H1 (cell line): ENCODE measurements around the gene FANCI. TPM values are rescaled to one million over a fixed set of nuclear protein-coding genes. Genes with fewer than 3 reads are reported as not detected.

Source experiments
- CTCF ChIA-PET: fragments of 300-600 bp; sonication (Branson Sonifier 250); formaldehyde crosslinking; loops from one replicate; lab custom pipeline; 2021; ENCODE audit not compliant: partially characterized antibody; lab: Charles Lee
- POLR2A ChIA-PET: fragments of 300-600 bp; sonication (Branson Sonifier 250); formaldehyde crosslinking; loops from one replicate; lab custom pipeline; 2021; ENCODE audit warnings: inconsistent platforms; ENCODE audit not compliant: partially characterized antibody; lab: Charles Lee
- DNase-seq, 2 experiments: peaks; one replicate each; pipeline versions ENCODE4 v3.0.0 to v3.0.0-alpha.2; 2010 to 2022; ENCODE audit warnings: low spot score in 2 of 2, low read depth in 1 of 2, mixed read lengths in 1 of 2
- FAIRE-seq: peaks from 2 replicates; lab custom pipeline; 2011; peaks lifted over from hg19 to GRCh38; lab: Jason Lieb, UNC
- H2AFZ ChIP-seq: 2 replicates; pipeline ENCODE4 v1.8.1; 2012; ENCODE audit warnings: low read length, inconsistent platforms
- H2AK5ac ChIP-seq: 2 replicates; pipeline ENCODE4 v1.6.1; 2013; ENCODE audit warnings: low read depth, low read length
- H2BK120ac ChIP-seq: replicated peaks from 2 replicates; pipeline ENCODE3; 2013; ENCODE audit warnings: low read depth, low read length, inconsistent platforms
- H2BK12ac ChIP-seq: 2 replicates; pipeline ENCODE4 v1.6.1; 2013; ENCODE audit warnings: low read depth, low read length
- H2BK15ac ChIP-seq: 2 replicates; pipeline ENCODE4 v1.6.1; 2013; ENCODE audit warnings: low read length
- H2BK20ac ChIP-seq: 2 replicates; pipeline ENCODE4 v1.6.1; 2013; ENCODE audit warnings: low read length
- H2BK5ac ChIP-seq: 2 replicates; pipeline ENCODE4 v1.6.1; 2013; ENCODE audit warnings: low read depth, low read length
- H3K14ac ChIP-seq: 2 replicates; pipeline ENCODE4 v1.6.1; 2013; ENCODE audit warnings: inconsistent platforms; ENCODE audit not compliant: insufficient read length
- H3K18ac ChIP-seq: 2 replicates; pipeline ENCODE4 v1.6.1; 2013; ENCODE audit warnings: low read length; ENCODE audit errors: extremely low read depth
- H3K23ac ChIP-seq: 2 replicates; pipeline ENCODE4 v1.6.1; 2013; ENCODE audit warnings: inconsistent platforms; ENCODE audit not compliant: insufficient read length
- H3K23me2 ChIP-seq: 2 replicates; pipeline ENCODE4 v1.6.1; 2013; ENCODE audit warnings: low read depth, low read length
- H3K27ac ChIP-seq: 2 replicates; pipeline ENCODE4 v1.6.1; 2011; ENCODE audit warnings: low read depth, low read length, inconsistent platforms
- H3K27me3 ChIP-seq, 4 experiments: replicated peaks in 1 of 4; 1 replicate in 1 of 4; 2 replicates in 3 of 4; pipeline versions ENCODE4 v1.6.1 to v1.8.1; 2011 to 2013; ENCODE audit warnings: low read length in 3 of 4, mild to moderate bottlenecking in 3 of 4, inconsistent platforms in 2 of 4, mixed read lengths in 2 of 4, moderate library complexity in 1 of 4; ENCODE audit not compliant: control insufficient read depth in 3 of 4, insufficient read depth in 3 of 4; ENCODE audit errors: extremely low read depth in 1 of 4
- H3K36me3 ChIP-seq, 4 experiments: 2 replicates each; pipeline versions ENCODE4 v1.6.1 to v1.8.1; 2011 to 2013; ENCODE audit warnings: mild to moderate bottlenecking in 4 of 4, low read length in 3 of 4, moderate library complexity in 2 of 4, control low read depth in 1 of 4, inconsistent platforms in 1 of 4; ENCODE audit not compliant: insufficient read depth in 4 of 4, control insufficient read depth in 2 of 4
- H3K4ac ChIP-seq: replicated peaks from 2 replicates; pipeline ENCODE3; 2013; ENCODE audit warnings: low read length, low read depth, mixed read lengths, inconsistent platforms; ENCODE audit not compliant: insufficient read length
- H3K4me1 ChIP-seq, 4 experiments: replicated peaks in 1 of 4; 1 replicate in 1 of 4; 2 replicates in 3 of 4; pipeline versions ENCODE4 v1.6.1 to v1.8.1; 2011 to 2013; ENCODE audit warnings: low read length in 3 of 4, inconsistent platforms in 2 of 4, mixed read lengths in 1 of 4; ENCODE audit not compliant: insufficient read depth in 4 of 4, control insufficient read depth in 3 of 4
- H3K4me2 ChIP-seq, 2 experiments: 2 replicates each; pipeline versions ENCODE4 v1.6.1 to v1.8.1; 2011 to 2013; ENCODE audit warnings: low read depth in 2 of 2, low read length in 2 of 2, control low read depth in 1 of 2, inconsistent platforms in 1 of 2, mild to moderate bottlenecking in 1 of 2; ENCODE audit not compliant: insufficient read depth in 1 of 2
- H3K4me3 ChIP-seq, 4 experiments: fragments of 200-600, 300-600 bp in 1 of 4; sonication (generic), shearing (Covaris generic), sonication (Bioruptor Twin) in 1 of 4; 2 replicates each; pipeline versions ENCODE4 v1.5.1 to v1.8.1; 2011 to 2016; ENCODE audit warnings: low read length in 4 of 4, low read depth in 3 of 4, control low read depth in 2 of 4, inconsistent platforms in 2 of 4, mild to moderate bottlenecking in 2 of 4, mixed read lengths in 1 of 4, moderate library complexity in 1 of 4; ENCODE audit not compliant: insufficient read depth in 2 of 4; ENCODE audit errors: extremely low read depth in 1 of 4
- H3K56ac ChIP-seq: replicated peaks from 2 replicates; pipeline ENCODE3; 2013; ENCODE audit warnings: low read depth, mild to moderate bottlenecking, mixed read lengths, low read length, inconsistent platforms; ENCODE audit not compliant: insufficient read length
- H3K79me1 ChIP-seq: 2 replicates; pipeline ENCODE4 v1.6.1; 2013; ENCODE audit warnings: low read depth, low read length, control low read depth
- H3K79me2 ChIP-seq, 2 experiments: 2 replicates each; pipeline versions ENCODE4 v1.6.1 to v1.8.1; 2012 to 2013; ENCODE audit warnings: low read length in 2 of 2, mild to moderate bottlenecking in 2 of 2, inconsistent platforms in 1 of 2; ENCODE audit not compliant: insufficient read depth in 2 of 2, control insufficient read depth in 1 of 2
- H3K9ac ChIP-seq, 4 experiments: replicated peaks in 1 of 4; 1 replicate in 1 of 4; 2 replicates in 3 of 4; pipeline versions ENCODE4 v1.6.1 to v1.8.1; 2011 to 2013; ENCODE audit warnings: low read depth in 3 of 4, low read length in 3 of 4, control low read depth in 2 of 4, mild to moderate bottlenecking in 2 of 4, moderate library complexity in 2 of 4, inconsistent platforms in 1 of 4; ENCODE audit errors: extremely low read depth in 1 of 4
- H3K9me3 ChIP-seq, 2 experiments: 2 replicates each; pipeline versions ENCODE4 v1.6.1 to v1.8.1; 2012 to 2013; ENCODE audit warnings: mild to moderate bottlenecking in 2 of 2, moderate library complexity in 2 of 2, control low read depth in 1 of 2, inconsistent platforms in 1 of 2, low read depth in 1 of 2, low read length in 1 of 2, mixed read lengths in 1 of 2; ENCODE audit not compliant: insufficient read depth in 2 of 2
- H4K20me1 ChIP-seq, 2 experiments: replicated peaks in 1 of 2; 2 replicates each; pipeline versions ENCODE3 to v1.8.1; 2011 to 2013; ENCODE audit warnings: inconsistent platforms in 2 of 2, low read length in 2 of 2, mild to moderate bottlenecking in 1 of 2; ENCODE audit not compliant: insufficient read depth in 2 of 2, control insufficient read depth in 1 of 2
- H4K5ac ChIP-seq: 2 replicates; pipeline ENCODE4 v1.6.1; 2013; ENCODE audit warnings: low read length, low read depth, mixed read lengths, inconsistent platforms; ENCODE audit not compliant: insufficient read length
- H4K8ac ChIP-seq: 2 replicates; pipeline ENCODE4 v1.8.0; 2013; ENCODE audit warnings: mild to moderate bottlenecking, moderate library complexity, low read length, inconsistent platforms; ENCODE audit not compliant: insufficient read depth; ENCODE audit errors: extremely low read depth
- H4K91ac ChIP-seq: replicated peaks from 2 replicates; pipeline ENCODE3; 2013; ENCODE audit warnings: low read length, mixed read lengths, inconsistent platforms; ENCODE audit not compliant: insufficient read length
- CTBP2 ChIP-seq: IDR thresholded peaks from 2 replicates; pipeline ENCODE4 v1.7.0; 2011; ENCODE audit warnings: borderline replicate concordance, mild to moderate bottlenecking, moderate library complexity, mixed read lengths, low read length; ENCODE audit not compliant: insufficient read depth, insufficient read length
- E2F6 ChIP-seq: IDR thresholded peaks from 2 replicates; pipeline ENCODE4 v1.6.1; 2012; ENCODE audit warnings: inconsistent platforms
- FOSL1 ChIP-seq: IDR thresholded peaks from 2 replicates; pipeline ENCODE4 v1.6.1; 2011; ENCODE audit warnings: mild to moderate bottlenecking, low read depth, low read length, moderate library complexity; ENCODE audit not compliant: insufficient read depth
- GABPA ChIP-seq: IDR thresholded peaks from 2 replicates; pipeline ENCODE4 v1.6.1; 2011; ENCODE audit warnings: mild to moderate bottlenecking, low read length, moderate library complexity, borderline replicate concordance; ENCODE audit not compliant: insufficient read depth
- KDM1A ChIP-seq: fragments of 200-600, 300-600 bp; sonication (generic); IDR thresholded peaks from 2 replicates; pipeline ENCODE4 v1.7.1; 2016; ENCODE audit warnings: mild to moderate bottlenecking, low read length, borderline replicate concordance
- POLR2AphosphoS5 ChIP-seq: IDR thresholded peaks from 2 replicates; pipeline ENCODE4 v1.6.1; 2011; ENCODE audit warnings: low read depth, low read length
- SIN3A ChIP-seq, 2 experiments: IDR thresholded peaks in 1 of 2; conservative IDR thresholded peaks in 1 of 2; 2 replicates each; pipeline ENCODE4 v1.6.1; 2011 to 2012; ENCODE audit warnings: low read length in 2 of 2, improper control_type of control experiment in 1 of 2, low read depth in 1 of 2, mild to moderate bottlenecking in 1 of 2
- TBP ChIP-seq: IDR thresholded peaks from 2 replicates; pipeline ENCODE4 v1.6.1; 2011; ENCODE audit warnings: low read depth, low read length, improper control_type of control experiment
- WGBS, 2 experiments: shearing (Covaris generic) in 1 of 2; methylation state at CpG; one replicate each; pipeline versions ENCODE4 v1.1.6 to v1.1.7; 2013 to 2015; ENCODE audit warnings: low lambda C conversion rate in 2 of 2, mixed read lengths in 2 of 2, inconsistent platforms in 1 of 2, low coverage in 1 of 2, missing lambda C conversion rate in 1 of 2; ENCODE audit not compliant: insufficient replicate concordance in 2 of 2, insufficient coverage in 1 of 2, insufficient read length in 1 of 2; ENCODE audit errors: extremely low coverage in 1 of 2, missing lambda C conversion rate in 1 of 2; 5-methylcytosine and 5-hydroxymethylcytosine counted together
- polyA plus RNA-seq, 7 experiments: library from polyadenylated mRNA; depleted of rRNA in 3 of 7; stranded (reverse) in 5 of 7; unstranded in 2 of 7; fragments of >200 nt in 5 of 7; fragments of 200-250 nt in 2 of 7; gene quantifications; 1 replicate in 5 of 7; 2 replicates in 1 of 7; 4 replicates in 1 of 7; pipeline versions ENCODE4 v1.2.1 to v1.2.3, GENCODE V29; 2011 to 2013; ENCODE audit warnings: missing spikeins in 2 of 7, mixed read lengths in 2 of 7
- total RNA-seq: library from RNA; stranded (reverse); fragmentation: NEBNext Ultra II Directional; extraction: Animal tissue kit (Norgen Biotek cat#: 25700); gene quantifications from 2 replicates; pipeline ENCODE4 v1.2.1, GENCODE V29; 2021

FANCI gene
- total and polyA plus RNA-seq, 2 of the 8 experiments (the other 6 are each of a cell fraction or from before 2014, with no cell fraction given): 37.8 to 115 TPM

- no peak overlapping the region for H4K91ac ChIP-seq
- H3K79me2 ChIP-seq: no peaks in the 10 kb centered on the region
- CTCF ChIA-PET: interaction anchor here (0.6 to 1.2 kb wide), 4 partner anchors 9 to 319 kb away, joined by 3 to 4 read pairs (median 3); no protein-coding TSS in a partner anchor
- no peaks in the 10 kb centered on the region for H4K20me1 ChIP-seq
- 89% methylated on average over 7 of the region's 7 CpGs; no CpG with 5 or more reads in 1 of the 2 experiments for WGBS, 2 experiments
- FAIRE-seq (no peak), DNase-seq (no peak)
- no peak overlapping the region for H3K27ac ChIP-seq
- peaks cover 0 to 4% (median 1%) of the 10 kb centered on the region in 4 experiments; a peak in 2 of 7 replicates for H3K27me3 ChIP-seq
- H3K9me3 ChIP-seq: no peaks in the 10 kb centered on the region
- no peak overlapping the region for H4K8ac ChIP-seq
- no peaks in the 10 kb centered on the region for H3K36me3 ChIP-seq
- H2BK120ac ChIP-seq: no peak overlapping the region
- no peak for TF ChIP-seq POLR2AphosphoS5
- TF ChIP-seq FOSL1: no peak
- TF ChIP-seq SIN3A (conservative IDR thresholded peaks at IDR 0.05 in 1 of 2, IDR thresholded peaks at IDR 0.05 in 1 of 2; ENCODE audit: low read depth in 1 of 2, low read length in 2 of 2): no peak
- TF ChIP-seq GABPA: no peak
- TF ChIP-seq TBP: no peak
- TF ChIP-seq KDM1A: no peak
- no peak for TF ChIP-seq CTBP2
- TF ChIP-seq E2F6: no peak
- no peak overlapping the region for H2AK5ac ChIP-seq
- H2AFZ ChIP-seq: no peak overlapping the region
- H3K9ac ChIP-seq: no peak overlapping the region
- no peak overlapping the region for H3K18ac ChIP-seq
- peaks cover 0 to 2% (median 0%) of the 10 kb centered on the region in 4 experiments; a peak in 3 of 7 replicates for H3K4me1 ChIP-seq
- no peak overlapping the region for H3K56ac ChIP-seq
- no peaks in the 10 kb centered on the region for H3K79me1 ChIP-seq
- H2BK15ac ChIP-seq: no peak overlapping the region
- no peak overlapping the region for H3K4me2 ChIP-seq
- no peak overlapping the region for H3K14ac ChIP-seq
- POLR2A ChIA-PET: interaction anchor here (1.7 kb wide), 1 partner anchor 22 kb away, joined by 4 read pairs; no protein-coding TSS in a partner anchor
- H2BK12ac ChIP-seq: no peak overlapping the region
- H3K23me2 ChIP-seq: peaks cover 3% of the 10 kb centered on the region
- H2BK20ac ChIP-seq: no peak overlapping the region
- no peak overlapping the region for H2BK5ac ChIP-seq
- no peak overlapping the region for H3K4ac ChIP-seq
- H3K4me3 ChIP-seq: no peak overlapping the region
- no peak overlapping the region for H3K23ac ChIP-seq
- H4K5ac ChIP-seq: no peak overlapping the region
Measured at GRCh38 chr15:89340573-89340972, 96.8 kb downstream of the FANCI start.
